Measurements from ENCODE around the gene MYLK4. TPM values are rescaled to one million over a fixed set of nuclear protein-coding genes. Genes with fewer than 3 reads are reported as not detected.

The MYLK4 gene
- total RNA-seq, 1 donor from 2014 or later, result 1.2 TPM

DNA sequence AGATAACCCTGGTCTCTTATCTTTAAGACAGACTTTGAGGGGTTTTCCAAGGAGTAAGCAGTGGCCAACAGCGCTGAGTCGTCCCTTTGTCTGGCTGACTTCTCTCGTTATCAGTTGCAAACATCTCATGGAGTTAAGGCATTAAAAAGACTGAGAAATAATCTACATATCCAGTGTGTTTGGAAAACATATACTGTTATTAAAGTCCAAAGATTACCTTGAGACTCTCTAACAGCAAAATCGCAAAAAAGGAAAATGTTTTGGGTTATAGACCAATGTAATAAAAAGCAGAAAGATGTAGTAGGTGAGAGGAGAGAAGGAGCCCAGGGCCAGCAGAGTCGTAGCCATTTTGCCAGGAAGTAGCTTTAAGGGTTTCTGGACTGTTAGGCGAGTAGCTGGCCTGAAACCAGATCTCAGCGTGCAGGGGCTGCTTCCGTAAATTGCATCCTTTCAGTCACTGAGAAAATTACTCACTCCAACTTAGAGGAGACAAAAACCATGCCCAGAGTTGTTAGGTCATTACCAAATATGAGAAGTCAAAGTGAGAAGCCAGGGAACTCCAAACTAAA, 24.6 kb downstream of the MYLK4 start:
- H3K27ac ChIP-seq (replicated peaks), result no peak overlapping the region
- TF ChIP-seq, protein P1, sequence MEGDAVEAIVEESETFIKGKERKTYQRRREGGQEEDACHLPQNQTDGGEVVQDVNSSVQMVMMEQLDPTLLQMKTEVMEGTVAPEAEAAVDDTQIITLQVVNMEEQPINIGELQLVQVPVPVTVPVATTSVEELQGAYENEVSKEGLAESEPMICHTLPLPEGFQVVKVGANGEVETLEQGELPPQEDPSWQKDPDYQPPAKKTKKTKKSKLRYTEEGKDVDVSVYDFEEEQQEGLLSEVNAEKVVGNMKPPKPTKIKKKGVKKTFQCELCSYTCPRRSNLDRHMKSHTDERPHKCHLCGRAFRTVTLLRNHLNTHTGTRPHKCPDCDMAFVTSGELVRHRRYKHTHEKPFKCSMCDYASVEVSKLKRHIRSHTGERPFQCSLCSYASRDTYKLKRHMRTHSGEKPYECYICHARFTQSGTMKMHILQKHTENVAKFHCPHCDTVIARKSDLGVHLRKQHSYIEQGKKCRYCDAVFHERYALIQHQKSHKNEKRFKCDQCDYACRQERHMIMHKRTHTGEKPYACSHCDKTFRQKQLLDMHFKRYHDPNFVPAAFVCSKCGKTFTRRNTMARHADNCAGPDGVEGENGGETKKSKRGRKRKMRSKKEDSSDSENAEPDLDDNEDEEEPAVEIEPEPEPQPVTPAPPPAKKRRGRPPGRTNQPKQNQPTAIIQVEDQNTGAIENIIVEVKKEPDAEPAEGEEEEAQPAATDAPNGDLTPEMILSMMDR (IDR thresholded peaks at IDR 0.05; ENCODE audit: borderline replicate concordance), result no peak
- H3K4me3 ChIP-seq, result no peak overlapping the region
- peaks cover 47% of the 10 kb centered on the region for H3K4me1 ChIP-seq
- peaks cover 3% of the 10 kb centered on the region for H3K36me3 ChIP-seq
- H3K27me3 ChIP-seq (ENCODE audit: low read depth), result no peaks in the 10 kb centered on the region
- intact Hi-C loops (cut with micrococcal nuclease), result no loop called here
- DNase-seq, result no peak
- H3K9me3 ChIP-seq (replicated peaks), result no peaks in the 10 kb centered on the region

DNA sequence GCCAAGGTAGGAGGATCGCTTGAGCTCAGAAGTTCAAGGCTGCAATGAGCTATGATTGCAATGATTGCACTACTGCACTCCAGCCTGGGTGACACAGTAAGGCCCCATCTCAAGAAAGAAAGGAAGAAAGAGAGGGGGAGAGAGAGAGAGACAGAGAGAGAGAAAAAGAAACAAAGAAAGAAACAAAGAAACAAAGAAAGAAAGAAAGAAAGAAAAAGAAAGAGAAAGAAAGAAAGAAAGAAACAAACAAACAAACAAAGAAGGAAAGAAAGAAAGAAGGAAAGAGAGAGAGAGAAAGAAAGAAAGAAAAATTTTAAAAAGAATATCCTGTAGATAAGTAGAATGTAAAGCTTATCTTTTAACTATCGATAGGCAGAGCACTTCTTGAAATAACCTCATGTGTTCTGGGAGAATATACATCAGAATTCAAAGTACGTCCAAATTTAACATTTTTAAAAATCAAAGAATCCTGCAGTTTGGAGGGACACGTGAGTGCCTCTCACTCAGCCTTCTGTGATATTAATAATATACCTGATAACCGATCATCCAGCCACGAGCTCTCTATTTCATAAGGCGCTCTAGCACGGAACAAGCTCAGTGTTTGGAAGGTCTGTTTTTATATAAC, 25.2 kb downstream of the MYLK4 start:
- no peak overlapping the region for H3K4me3 ChIP-seq
- peaks cover 41% of the 10 kb centered on the region for H3K4me1 ChIP-seq
- H3K36me3 ChIP-seq, result peaks cover 3% of the 10 kb centered on the region
- TF ChIP-seq, protein P1 (IDR thresholded peaks at IDR 0.05; ENCODE audit: borderline replicate concordance), result no peak
- DNase-seq, result no peak
- no peaks in the 10 kb centered on the region for H3K9me3 ChIP-seq (replicated peaks)
- intact Hi-C loops (cut with micrococcal nuclease), result no loop called here
- no peak overlapping the region for H3K27ac ChIP-seq (replicated peaks)
- no peaks in the 10 kb centered on the region for H3K27me3 ChIP-seq (ENCODE audit: low read depth)

DNA sequence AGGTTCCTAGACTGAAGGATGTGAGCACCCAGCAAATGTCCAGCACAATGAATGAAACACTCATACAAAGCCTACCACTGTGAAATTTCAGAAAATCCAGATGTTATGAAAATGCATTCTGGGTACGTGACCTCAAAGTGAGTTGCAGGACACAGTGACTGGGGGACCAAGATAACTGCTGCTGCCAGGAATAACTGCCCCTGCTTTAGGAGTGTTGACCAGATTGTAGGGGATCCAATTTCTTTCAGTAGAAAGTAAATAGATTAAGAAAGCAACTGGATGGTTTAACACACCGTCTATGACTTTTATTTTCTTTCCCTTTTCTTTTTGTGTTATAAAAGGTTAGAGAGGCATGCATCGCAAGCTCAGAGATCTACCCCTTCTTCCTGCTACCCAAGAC, 29.5 kb downstream of the MYLK4 start:
- TF ChIP-seq, protein P1 (IDR thresholded peaks at IDR 0.05; ENCODE audit: borderline replicate concordance), result no peak
- H3K36me3 ChIP-seq, result peaks cover 11% of the 10 kb centered on the region
- intact Hi-C loops (cut with micrococcal nuclease), result no loop called here

DNA sequence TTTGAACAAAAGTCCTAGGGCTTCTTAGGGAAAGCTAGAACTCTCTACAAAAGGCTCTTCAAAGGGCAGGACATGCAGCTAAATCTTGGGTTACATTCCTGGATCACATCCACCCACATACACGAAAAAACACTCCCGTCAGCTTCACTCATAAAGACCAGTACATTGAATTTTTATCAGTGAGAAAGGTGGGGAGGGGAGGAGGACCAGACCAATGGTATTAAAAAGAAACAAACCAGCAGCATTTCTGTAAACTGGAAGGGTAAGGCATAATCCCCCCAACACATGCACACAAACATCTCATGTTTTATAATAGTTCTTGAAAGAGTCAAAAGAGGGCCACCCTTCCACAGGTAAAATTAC, 31.6 kb downstream of the MYLK4 start:
- intact Hi-C loops (cut with micrococcal nuclease), result no loop called here
- Histone ChIP-seq H3K36me3 (peaks cover 11% of the 10 kb centered on the region), H3K27me3 (ENCODE audit: low read depth) (no peaks in the 10 kb centered on the region), H3K4me1 (peaks cover 6% of the 10 kb centered on the region), H3K27ac (replicated peaks) (no peak overlapping the region), H3K9me3 (replicated peaks) (peaks cover 6% of the 10 kb centered on the region), H3K4me3 (no peak overlapping the region)
- TF ChIP-seq, protein P1 (IDR thresholded peaks at IDR 0.05; ENCODE audit: borderline replicate concordance), result no peak
- no peak for DNase-seq

More for the DNA sequence above, 29.5 kb downstream of the MYLK4 start:
- H3K4me3 ChIP-seq, result no peak overlapping the region
- DNase-seq, result no peak
- peaks cover 7% of the 10 kb centered on the region for H3K4me1 ChIP-seq
- no peaks in the 10 kb centered on the region for H3K27me3 ChIP-seq (ENCODE audit: low read depth)
- no peak overlapping the region for H3K27ac ChIP-seq (replicated peaks)
- peaks cover 6% of the 10 kb centered on the region for H3K9me3 ChIP-seq (replicated peaks)

DNA sequence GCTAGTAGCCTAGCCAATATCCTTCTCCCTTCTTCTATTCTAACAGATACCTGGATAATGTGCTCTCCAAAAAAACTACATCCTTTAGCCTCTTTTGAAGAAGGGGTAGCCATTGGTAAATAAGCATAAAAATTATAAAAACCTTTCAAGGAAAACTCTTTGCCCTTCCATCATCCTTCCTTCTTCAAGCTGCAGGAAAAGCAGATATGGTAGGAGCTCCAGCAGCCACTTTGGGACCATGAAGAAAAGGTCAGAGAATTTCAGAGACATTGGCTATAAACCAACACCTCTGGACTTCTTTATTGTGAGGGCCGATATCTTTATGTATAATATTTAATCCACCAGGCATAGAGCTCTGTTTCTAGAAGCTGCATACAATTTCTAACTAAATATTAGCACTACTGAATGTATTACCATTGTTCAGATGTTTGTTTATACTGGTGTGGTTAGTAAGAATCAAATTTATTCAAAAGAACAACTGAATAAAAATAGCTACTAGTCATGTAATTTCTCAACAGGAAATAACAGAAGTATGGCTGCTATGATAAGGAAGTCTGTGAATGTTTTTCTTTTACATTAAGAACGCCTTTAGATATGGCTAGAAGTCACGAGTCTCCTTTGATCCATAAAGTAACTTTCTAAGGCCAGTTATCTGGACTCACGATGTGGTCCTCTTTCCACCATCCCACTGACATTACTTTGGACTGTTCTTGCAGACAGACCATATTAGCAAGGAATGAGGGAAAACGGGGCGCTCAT, 32.2 kb downstream of the MYLK4 start:
- H3K4me1 ChIP-seq, result peaks cover 12% of the 10 kb centered on the region
- TF ChIP-seq, protein P1 (IDR thresholded peaks at IDR 0.05; ENCODE audit: borderline replicate concordance), result no peak
- DNase-seq, result no peak
- peaks cover 11% of the 10 kb centered on the region for H3K36me3 ChIP-seq
- H3K4me3 ChIP-seq, result no peak overlapping the region
- no peaks in the 10 kb centered on the region for H3K27me3 ChIP-seq (ENCODE audit: low read depth)
- intact Hi-C loops (cut with micrococcal nuclease), result no loop called here
- H3K9me3 ChIP-seq (replicated peaks), result peaks cover 6% of the 10 kb centered on the region
- H3K27ac ChIP-seq (replicated peaks), result no peak overlapping the region
